ENCODE data around the gene CYP24A1.
A peak's percentile ranks its signal among the peaks of the same experiment; 100 is the strongest.
"Not testable (repeated sequence)": the region's sequence is repeated elsewhere in the genome, so short reads cannot be mapped to it uniquely, and the experiment has no call there.

The CYP24A1 gene

DNA sequence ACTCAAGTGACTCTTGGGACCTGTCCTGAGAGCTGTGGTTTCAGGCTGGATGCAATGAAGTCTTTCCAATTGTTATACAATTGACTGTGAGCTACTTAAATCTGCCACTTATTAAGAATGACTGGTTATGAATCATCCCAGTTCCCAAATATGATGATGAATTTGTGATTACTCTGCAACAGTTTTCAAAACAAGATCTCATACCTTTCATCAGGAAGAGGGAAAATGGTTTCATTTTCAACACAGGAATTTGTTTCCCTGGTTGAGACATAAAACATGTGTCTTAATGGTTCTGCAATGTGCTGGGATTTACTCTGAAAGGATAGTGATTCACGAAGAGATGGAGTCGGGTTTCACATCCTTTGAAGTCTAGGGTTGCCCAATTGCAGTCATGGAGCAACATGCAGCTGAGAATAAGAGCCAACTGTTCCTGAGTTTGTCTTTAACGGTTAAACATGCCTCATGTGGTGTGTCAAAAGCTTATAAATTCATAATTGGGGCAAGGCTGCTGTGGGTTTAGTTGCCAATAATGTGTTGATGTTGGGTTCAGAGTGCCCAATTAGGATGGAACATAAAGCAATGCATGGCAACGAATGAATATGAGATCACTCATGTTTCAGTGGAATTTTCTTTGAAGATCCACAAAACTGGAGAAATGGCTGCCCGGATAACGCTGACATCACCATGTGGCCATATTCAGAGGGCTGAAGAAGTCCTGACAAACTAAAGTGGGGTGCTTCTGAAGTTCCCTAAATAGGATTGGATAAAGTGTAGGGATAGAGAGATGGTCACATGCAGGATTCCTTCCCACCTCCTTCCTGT lies 41.0 kb downstream of the CYP24A1 start:
- DNase-seq = peak; percentile 52

DNA sequence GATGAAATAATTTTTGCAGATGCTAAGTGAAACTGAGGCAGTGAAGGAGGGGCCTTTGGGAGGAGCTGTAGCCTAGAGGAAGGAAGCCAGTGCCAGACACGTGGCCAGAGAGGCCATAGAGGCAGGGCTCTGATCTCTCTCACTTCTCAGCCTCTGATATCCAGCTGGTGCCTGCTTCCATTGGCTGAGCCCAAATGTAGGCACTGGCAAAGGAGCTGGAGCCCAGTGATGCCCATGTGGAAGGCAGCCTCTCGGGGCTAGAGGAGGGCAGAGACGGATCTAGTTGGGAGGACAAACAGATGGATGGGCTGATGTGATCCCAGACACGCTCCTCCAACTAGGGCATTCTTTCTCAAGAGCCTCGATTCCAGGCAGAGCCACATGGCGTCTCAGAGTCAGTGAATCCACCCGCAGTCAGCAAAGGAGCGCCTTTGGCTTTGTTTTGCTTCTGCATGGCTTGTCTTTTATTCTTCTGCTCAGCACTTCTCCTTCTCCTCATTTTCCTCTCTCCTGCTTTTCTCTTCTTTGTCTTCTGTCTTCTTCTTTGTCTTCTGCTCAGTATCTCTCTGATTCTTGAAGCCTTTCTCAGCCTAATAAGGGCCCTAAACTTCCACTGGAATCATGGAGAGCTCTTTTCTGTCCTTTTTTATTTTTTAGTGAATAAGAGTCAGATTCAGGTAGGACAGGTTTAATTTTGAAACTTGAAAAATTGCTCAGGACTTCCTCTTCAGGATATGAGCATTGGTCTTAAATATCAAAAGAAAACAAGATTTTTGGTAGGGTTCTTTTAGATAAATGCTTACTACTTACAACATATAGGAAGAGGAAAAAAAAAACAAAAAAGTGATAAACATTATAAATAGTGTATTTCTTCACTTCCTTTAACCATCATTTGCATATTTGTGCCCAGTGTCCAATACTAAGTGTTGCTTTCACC lies 41.8 kb downstream of the CYP24A1 start:
- no peak for DNase-seq

DNA sequence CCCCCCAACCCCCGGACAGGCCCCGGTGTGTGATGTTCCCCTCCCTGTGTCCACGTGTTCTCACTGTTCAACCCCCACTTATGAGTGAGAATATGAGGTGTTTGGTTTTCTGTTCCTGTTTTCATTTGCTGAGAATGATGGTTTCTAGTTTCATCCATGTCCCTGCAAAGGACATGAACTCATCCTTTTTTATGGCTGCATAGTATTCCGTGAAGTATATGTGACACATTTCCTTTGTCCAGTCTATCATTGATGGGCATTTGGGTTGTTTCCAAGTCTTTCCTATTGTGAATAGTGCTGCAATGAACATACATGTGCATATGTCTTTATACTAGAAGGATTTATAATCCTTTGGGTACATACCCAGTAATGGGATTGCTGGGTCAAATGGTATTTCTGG lies 42.7 kb downstream of the CYP24A1 start:
- DNase-seq = not testable (repeated sequence)

DNA sequence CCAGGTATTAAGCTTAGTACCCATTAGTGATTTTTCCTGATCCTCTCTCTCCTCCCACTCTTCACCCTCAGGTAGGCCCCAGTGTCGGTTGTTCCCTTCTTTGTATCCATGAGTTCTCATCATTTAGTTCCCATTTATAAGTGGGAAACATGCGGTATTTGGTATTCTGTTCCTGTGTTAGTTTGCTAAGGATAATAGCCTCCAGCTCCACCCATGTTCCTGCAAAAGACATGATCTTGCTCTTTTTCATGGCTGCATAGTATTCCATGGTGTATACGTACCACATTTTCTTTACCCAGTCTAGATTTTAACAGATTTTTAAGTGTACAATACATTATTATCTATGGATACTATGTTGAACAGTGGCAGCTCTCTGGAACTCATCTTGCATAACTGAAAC lies 44.4 kb downstream of the CYP24A1 start:
- no peak for DNase-seq

DNA sequence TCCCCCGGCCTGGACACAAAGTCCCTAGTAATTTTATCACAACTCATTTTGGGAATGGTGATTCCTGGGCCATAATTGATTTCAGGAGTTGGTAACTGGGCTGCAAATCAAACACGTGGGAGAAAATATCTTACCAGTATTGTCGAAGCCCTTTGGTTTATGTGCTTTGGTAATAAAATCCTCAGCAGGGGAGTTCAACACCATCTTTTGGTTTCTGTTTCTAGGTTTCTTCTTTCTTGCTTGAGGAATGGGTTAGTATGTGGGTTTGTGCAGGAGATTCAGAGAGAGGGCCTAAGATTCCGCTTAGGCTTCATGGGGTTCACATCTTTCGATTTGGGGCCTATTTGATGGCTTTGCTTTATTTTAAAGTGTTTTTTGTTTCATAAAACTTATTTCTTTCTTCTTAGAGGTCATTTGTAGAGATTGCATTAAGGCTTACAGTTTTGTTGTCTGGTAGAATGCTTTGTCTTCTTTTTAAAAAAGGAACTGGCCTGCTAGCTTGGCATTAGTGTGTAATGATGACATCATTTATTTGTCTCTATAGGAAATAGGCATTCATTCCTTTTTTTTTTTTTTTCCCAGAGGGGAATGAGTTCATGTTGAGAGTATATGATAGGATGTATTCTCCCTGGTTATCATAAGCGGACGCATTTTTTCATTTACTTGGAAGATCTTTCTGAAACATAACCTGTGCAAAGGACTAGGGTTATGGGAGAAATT lies 45.8 kb downstream of the CYP24A1 start:
- DNase-seq = no peak

DNA sequence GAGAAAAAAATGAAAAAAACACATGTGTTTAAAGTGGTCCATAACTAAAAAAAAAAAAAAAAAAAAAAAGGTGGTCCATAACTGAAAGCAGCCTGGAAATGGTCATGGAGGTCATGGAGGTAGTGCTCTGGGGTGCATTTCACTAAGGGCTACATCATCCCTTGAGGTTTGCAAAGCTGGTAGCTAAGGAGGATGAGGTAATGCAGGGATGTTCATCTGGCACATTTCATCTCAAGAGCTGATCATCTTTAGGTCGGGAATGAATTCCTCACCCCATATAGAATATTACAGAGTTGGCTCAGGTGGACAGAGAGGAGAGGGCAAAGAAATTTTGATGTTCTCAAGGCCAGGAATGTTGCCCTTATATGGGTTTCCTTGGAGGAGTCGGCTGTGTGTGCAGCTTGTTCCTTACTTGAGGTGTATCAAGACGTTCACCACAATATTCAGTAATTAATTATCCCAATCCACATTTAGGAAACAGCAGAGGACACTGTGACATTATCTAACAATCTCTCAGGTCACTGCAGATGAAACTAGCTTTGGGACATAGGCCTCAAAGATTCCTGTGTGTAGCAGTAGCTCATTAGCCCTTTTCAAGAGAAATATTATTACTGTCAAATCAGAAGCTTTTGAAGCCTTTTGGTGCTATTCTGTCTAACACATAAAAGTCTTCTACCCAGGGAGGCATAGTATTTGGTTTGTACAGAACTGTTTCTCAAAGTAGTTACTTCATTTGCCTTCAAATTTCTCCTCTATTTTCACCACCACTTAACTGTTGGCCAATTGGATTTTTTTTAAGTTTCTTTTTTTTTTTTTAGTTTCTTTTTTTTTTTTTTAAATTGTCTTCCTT lies 46.8 kb downstream of the CYP24A1 start:
- DNase-seq = no peak

DNA sequence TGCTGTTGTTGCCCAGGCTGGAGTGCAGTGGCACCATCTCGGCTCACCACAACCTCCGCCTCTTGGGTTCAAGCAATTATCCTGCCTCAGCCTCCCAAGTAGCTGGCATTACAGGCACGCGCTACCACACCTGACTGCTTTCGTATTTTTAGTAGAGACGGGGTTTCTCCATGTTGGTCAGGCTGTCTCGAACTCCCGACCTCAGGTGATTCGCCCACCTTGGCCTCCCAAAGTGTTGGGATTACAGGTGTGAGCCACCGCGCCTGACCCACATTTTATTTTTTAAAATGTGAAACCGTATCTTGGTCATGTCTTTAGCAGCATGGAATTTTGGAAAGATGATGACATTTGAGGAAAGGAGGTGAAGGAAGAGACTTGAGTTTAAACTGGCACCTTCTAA lies 47.5 kb downstream of the CYP24A1 start:
- DNase-seq = not testable (repeated sequence)

DNA sequence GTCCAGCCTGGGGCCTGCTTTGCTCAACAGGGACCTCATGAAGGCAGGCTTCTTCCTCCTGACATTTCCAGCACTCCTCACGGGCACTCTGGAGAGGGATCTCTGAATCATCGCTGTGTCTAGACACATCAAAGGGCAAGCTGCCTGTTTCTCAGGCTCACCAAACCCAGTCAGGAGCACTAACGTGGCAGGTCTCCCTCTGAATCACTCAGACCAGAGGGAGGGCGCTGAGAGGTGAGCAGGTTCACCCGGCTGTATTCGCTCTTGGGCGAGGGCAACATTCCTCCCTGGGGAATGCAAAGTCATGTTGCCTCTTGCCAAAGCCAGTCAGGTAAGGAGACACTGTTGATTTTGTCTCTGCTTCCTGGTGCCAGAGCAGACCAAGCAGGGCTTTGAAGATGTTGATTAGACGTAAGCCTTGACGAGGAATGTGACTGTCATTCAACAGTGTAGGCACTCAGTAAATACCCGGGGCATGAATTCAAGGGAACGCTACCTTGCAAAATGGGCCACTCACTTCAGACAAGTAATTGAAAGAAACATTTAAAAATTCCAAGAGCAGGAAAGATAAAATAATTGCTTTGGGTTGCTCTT lies 50.1 kb downstream of the CYP24A1 start:
- DNase-seq = peak; percentile 37

DNA sequence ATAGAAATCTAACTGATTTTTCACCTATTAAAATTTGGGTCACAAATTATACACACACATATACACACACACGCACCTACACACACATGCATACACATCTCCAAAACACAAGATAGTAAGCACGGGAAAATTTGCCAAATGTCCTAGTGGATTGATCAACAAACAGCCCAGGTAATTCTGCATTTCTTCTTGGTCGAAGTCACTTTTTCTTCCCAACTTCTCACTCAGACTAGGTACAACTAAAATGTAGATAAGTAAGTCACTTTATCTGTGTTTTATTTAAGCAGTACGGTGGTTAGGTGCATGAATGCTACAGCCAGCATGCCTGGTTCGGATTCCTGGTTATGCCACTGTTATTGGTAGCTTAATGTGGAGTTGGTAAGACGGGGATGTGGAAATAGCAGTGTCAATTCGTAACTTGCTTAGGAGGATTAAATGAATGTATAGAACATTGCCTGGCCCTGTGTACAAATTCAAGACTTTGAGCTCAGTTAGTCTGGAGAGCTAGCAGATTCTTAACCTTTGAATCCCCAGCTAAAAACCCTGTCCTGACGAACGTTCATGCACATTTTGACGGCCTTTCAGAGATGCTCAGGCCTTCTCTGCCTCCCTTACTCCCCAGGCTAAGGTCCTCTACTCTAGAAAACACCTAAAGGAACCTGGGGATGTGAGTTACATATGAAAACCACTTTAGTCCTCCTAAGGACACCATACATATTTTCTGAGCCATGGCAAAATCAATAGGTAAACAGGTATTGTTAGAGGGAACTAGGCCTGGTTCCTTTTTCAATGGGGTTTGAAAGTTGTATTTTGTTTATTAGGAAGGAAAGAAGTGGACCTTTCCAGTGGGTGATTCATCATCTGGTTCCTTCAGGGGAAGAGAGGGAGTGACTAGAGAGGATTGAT lies 50.9 kb downstream of the CYP24A1 start:
- no peak for DNase-seq

DNA sequence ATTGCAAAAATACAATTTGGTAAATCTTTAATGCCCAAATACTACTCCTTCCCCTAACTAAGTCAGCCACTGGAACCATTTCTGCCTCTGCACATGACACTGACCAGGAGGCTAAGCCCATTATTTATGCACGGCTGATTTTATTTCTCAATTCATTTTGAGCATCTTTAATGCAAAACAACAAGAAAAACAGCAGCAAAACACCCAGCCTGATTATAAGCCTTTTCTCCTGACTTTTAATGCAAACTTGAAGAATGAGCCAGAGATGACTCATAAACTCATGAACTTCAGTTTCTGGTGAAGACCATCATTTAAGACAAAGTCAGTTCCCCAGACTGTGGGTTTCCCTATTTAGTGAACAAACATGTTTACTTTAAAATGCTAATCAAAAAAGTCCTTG lies 51.6 kb downstream of the CYP24A1 start:
- DNase-seq = no peak

DNA sequence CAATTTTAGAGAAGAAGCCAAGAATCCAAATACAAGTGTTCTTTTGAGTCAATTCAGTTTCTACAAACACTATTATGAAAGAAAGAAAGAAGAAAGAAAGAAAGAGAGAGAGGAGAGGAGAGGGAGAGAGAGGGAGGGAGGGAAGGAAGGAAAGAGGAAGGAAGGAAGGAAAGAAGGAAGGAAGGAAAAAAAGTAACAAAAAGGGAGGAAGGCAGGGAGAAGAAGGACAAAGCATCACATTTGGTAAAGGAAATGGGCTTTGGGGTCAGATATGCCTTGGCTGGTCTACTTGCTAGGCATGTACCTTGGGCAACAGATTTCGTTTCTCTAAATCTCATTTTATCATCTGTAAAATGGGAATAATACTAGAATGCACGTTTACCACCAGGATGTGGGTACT lies 54.0 kb downstream of the CYP24A1 start:
- no peak for DNase-seq

DNA sequence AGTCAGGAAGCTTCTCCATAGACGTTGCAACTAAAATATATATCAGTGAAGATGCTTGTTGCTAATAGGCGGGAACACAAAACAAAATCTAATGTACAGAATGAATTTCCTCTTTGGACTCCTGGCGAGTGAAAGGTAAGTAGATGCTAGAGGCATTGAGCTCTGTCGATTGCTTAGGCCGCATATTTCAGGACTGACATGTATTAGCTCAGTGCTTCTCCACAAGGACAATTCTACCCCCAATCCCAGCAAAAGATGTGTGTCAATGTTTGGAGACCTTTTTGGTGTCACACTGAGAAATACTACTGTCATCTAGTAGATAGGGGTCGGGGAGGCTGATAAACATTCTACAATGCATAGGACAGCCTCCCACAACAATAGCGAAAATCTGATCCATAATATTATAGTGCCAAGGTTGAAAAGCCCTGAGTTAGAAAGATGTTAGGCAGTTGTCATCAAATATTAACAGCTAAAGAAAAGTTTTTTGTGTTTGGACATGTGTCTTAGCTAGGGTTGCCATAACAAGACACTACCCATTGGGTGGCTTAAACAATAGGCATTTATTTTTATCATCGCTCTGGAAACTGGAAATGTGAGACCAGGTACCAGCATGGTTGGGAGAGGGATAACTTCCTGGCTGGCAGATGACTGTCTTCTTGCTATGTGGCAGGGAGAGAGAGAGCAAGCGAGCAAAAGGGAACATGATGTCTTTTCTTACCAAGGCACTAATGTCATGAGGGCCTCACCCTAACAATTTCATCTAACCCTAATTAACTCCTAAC lies 55.4 kb downstream of the CYP24A1 start:
- no peak for DNase-seq

DNA sequence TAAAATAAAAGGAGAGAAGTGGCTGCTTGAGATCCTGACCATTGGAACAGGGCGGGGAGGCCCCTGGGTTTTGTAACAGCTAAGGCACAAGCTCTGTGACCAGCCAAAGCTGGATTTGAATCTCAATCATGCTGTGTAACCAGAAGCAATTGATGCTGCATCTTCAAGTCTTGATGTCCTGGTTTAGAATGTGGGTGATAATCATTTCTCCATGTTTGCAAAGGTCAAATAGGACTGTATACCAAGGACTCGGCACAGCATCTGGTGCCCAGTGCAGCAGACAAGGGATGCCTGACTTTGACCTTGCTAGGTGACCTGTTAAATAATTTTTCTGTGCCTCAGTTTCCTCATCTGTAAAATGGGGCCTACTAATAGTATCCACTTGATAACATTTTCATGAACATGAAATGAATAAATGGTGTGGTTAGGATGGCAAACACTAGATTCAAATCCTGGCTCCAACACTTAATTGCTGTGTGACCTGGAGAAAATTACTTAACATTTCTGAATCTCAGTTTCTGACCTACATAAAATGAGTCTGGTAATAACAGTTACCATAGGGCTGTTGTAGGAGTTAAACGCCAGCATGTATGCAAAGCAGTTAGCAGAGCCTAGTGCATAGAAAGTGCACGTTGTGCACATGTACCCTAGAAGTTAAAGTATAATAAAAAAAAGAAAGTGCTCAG lies 57.1 kb downstream of the CYP24A1 start:
- no peak for DNase-seq

DNA sequence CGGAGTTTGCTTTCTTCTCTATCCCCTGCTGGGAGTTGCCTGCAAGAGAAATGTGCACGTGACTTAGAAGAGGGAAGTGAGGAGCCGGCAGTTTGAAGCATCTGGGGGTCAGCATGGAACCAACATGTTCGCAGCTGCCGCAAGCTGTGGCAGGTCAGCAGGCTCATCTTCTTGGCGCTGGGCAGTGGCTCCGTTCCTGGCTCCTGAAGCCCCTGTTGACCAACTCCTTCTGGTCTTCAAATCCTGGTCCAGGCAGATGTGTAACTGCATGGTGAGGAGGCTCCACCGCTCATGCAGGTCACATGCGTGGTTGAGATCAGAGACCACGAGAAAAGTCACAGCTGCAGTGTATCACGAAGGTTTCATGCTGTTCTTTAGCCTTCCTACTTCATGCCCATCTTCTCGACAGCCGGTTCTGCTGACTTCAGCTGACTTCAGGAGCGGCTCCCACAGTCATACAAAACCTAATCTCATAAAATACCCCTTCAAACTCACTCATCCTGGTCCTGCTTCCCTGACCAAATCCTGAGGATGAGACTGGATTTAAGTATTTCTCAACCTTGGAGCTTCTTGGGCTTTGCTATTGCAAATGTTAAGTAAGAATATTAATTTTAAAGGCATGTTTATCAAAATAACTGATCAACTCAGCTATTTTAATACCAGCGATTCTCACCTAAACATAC lies 58.5 kb downstream of the CYP24A1 start:
- no peak for DNase-seq

DNA sequence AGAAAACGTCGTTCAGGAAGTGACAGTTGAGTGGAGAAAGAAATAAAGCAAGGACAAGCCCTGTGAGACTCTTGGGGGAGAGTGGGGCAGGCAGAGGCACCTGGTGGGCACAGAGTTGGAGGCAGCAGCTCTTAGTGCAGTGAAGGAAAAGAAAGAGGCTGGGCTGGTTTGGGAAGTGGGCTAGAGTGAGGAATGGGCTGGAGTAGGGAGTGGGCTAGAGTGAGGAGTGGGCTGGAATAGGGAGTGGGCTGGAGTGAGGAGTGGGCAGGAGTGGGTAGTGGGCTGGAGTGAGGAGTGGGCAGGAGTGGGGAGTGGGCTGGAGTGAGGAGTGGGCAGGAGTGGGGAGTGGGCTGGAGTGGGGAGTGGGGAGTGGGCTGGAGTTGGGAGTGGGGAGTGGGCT lies 59.7 kb downstream of the CYP24A1 start:
- DNase-seq = no peak

DNA sequence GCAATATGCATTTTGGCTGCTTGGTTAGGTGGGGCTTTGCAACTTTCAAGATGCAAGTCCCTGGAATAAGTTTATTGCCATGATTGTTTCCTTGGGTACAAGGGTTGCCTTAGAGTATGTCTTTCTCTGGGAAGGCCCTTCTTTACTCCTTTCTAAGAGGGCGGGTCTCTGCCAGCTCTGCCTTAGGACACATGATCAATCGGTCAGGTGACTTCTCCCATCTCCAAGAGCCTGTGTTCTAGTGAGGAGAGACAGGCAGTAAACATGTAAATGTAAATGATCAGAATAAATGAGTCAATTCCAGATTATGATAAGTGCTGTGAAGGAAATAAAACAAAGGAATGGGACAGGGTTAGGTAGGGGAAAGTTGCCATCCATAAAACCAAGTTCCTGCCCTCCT lies 60.2 kb downstream of the CYP24A1 start:
- DNase-seq = no peak

DNA sequence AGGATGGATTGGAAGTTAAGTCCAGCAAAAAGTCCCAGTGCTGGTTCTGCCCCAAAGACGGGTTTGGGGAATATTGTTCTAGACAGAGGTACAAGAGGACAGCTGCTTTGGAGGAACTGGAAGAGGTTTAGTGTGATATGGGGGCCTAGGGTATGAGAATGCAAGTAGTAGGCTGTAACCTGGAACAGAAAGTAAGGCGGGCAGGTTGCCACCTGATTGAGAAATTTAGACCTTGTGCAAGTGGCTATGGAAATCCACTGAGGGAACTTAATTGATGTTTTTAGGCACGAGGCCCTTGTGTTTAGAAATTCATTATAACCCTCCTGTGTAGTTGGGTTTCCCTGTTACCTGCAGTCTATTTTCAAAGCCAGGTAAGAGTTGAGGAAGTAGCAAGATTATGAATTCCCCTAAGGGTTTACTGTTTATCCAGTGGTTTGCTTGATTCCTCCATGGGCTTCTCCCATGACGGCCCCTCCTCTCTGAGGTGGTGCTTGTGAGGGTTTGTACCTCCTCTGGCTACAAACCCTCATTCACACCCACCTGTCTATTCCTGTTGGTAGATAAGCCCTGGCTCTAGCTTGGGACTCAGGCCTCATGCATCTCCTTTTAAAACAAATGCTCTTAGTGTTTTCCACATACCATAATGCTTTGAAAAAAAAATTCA lies 61.4 kb downstream of the CYP24A1 start:
- no peak for DNase-seq

DNA sequence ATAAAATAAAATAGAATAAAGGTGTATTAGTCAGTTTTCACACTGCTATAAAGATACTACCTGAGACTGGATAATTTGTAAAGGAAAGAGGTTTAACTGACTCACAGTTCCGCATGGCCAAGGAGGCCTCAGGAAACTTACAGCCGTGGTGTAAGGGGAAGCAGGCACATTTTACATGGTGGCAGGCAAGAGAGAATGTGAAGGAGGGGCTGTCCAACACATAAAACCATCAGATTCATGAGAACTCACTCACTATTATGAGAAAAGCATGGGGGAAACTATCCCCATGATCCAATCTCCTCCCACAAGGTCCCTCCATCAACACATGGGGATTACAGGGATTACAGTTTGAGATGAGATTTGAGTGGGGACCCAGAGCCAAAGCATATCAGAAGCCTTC lies 62.3 kb downstream of the CYP24A1 start:
- no peak for DNase-seq
